Activated T-cell treated with anti-CD3 and anti-CD28 coated beads for 24 hours (primary cell): ENCODE measurements around the gene ZNF407.
"Not testable (repeated sequence)": the region's sequence is repeated elsewhere in the genome, so short reads cannot be mapped to it uniquely, and the experiment has no call there.

Source experiments
- DNase-seq: peaks from one replicate; pipeline ENCODE4 v3.0.0-alpha.2; 2020; ENCODE audit warnings: low read depth

Gene ZNF407

GRCh38 chr18:74967979-74968378 is 370.3 kb downstream of the ZNF407 start:
- DNase-seq: no peak

GRCh38 chr18:74971358-74971757 is 373.7 kb downstream of the ZNF407 start:
- not testable (repeated sequence) for DNase-seq

DNA sequence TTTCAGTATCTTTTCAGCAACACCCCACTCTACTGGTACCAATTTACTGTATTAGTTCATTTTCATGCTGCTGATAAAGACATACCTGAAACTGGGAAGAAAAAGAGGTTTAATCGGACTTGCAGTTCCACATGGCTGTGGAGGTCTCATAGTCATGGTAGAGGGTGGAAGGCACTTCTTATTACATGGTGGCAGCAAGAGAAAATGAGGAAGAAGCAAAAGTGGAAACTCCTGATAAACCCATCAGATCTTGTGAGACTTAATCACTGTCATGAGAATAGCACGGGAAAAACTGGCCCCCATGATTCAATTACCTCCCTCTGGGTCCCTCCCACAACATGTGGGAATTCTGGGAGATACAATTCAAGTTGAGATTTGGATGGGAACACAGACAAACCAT is 374.1 kb downstream of the ZNF407 start:
- DNase-seq: not testable (repeated sequence)

DNA sequence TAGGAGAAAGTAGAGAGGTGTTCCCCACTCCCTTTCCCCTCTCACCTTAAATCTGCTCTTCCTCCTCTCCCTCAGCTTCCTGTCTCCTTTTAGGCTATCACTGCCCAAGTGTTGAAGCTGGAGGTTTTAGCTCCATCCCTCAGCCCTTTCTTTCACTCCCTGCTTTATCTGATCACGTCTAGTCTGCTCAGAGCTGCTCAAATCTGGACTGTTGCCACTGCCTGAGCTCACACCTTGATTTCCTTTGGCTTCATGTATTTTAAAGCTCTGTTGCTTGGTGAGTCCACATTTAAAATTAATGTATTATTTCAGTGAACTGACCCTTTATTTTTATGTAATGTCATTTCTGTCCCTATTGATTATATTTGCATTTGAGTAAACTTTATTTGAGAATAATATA is 374.7 kb downstream of the ZNF407 start:
- DNase-seq: no peak

DNA sequence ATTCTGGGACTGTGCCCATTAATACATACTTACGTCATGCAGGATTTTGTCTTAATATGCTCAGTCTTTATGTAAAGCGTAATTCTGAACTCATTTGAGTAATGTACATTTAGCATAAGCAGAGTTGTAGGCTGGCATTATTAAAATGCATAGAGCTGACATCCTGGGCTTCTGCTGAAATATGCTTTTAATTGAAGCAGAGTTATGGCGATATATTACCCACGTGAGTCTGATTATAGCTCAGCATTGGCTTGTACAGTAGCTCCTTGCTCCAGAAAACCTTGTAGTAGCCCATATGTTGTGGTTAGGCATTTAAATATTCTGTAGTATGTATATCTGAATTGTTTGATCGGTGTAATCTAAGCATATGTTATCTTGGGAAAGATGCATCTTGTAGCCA is 377.3 kb downstream of the ZNF407 start:
- DNase-seq: no peak

GRCh38 chr18:74976331-74976909 is 378.8 kb downstream of the ZNF407 start:
- DNase-seq: no peak

DNA sequence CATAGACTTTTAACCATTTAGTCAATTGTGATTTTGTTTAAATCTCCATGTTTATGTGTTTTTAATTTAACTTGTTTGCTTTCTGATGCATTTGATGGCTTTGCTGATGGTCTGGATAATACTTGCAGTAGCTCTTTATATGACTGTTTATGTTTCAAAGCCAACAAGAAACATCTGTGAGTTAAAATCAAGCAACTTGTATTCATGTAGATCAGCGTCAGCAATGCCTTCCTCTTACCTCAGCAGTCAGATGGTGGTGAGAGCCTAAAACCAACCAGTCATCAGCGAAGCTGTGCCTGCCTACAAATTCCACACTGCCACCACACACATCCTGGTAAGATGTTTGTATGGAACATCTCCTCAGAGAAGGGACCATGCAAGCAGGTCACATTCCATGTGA is 379.4 kb downstream of the ZNF407 start:
- no peak for DNase-seq

DNA sequence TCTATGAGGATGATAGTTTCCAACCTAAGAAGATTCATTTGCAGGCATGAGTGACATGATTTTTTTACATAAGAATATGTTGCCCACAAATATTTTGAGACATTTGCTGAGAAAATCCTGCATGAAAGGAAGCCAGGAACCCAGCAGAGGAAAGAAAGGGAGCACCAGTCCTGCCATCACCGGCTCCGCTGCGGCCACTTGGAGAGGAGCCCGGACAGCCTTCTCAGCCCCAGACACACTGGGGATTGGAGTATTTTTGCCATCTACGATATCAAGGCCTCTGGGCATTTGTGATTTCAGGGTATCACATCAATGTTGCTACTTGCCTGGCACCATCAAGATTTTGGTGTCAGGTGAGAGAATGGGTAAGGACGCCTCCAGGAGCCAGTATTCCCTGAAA is 383.0 kb downstream of the ZNF407 start:
- no peak for DNase-seq

- DNase-seq: no peak
Measured at GRCh38 chr18:74981476-74981875, 383.8 kb downstream of the ZNF407 start.

GRCh38 chr18:74982946-74983635 is 385.4 kb downstream of the ZNF407 start:
- DNase-seq: no peak

DNA sequence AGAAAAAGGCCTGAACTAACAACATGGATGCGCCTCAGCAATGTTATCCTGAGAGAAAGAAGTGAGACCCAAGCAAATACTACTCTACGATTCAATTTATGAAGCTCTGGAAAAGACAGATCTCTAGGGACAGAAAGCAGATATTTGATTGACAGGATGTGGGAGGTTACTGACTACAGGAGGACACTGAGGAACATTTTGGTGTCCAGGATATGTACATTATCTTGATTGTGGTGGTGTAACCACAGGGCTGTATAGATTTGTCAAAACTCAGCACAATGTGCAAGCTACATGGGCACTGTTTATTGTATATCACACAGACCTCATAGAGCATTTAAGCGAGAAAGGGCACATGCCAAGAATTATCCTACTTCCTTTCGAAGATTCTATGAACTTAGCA is 391.5 kb downstream of the ZNF407 start:
- DNase-seq: no peak

DNA sequence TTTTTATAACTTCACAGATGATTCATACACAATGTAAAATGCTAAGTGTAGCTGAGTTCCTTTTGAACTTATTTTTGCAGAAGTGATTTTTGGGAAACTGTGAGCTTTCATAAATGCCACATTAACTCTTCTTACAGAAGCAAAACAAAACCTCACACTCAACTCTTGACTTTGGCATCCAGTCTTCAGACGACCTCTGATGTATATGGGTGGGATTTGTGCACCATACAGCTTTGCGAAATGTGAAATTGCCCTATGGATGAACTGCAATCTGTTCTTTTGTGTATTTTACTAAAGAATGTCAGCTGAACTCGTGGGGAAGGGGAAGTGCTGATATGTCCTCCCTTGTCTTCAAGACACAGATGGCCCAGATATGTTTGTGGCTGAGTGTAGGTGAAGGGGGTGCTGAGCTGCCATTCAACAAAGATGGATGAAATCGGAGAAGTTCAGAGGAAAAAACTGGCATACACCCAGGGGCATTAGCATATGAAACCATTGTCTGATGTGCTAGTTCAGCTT is 393.0 kb downstream of the ZNF407 start:
- no peak for DNase-seq

DNA sequence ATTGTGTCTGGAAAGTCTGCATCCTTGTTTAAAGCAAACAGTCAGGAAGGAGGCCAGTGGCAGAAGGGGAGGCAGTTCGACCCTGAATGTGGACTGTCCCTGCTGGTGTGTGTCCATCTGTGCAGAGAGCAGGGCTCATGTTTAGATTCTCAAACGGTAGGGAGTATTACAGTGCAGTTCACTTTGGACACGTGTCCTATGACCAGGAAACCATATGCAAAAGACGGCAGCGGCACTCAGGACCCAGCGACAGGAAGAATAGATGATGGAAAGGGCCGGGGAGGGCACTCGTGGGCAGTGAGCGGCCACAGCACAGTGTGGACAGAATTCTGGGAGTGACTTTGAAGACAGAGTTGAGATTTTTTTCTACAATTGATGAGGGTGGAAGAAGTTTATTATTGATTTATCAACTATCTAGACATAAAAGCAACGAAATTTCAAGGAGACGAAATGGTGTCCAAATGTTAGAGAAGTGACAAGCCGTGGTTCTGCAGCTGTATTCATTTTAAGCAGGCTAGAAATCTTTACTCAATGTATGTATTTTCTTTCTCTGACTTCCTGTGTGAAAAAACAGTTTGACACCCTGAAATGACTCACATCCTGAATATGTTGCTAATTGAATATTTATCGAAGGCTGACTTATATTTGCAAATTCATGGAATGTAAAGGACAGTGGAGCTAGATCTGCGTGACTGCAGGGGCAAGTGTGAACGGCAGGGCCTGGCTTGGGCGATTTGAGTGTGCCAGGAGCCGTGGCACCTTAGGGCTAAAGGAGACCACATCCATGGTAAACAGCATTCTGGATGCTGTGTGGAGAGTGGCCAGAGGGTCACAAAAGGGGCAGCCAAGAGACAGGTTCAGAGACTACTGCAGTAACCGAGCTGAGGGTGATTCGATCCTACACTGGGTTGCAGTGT is 397.1 kb downstream of the ZNF407 start:
- no peak for DNase-seq

GRCh38 chr18:74995419-74995736 is 397.7 kb downstream of the ZNF407 start:
- DNase-seq: no peak

DNA sequence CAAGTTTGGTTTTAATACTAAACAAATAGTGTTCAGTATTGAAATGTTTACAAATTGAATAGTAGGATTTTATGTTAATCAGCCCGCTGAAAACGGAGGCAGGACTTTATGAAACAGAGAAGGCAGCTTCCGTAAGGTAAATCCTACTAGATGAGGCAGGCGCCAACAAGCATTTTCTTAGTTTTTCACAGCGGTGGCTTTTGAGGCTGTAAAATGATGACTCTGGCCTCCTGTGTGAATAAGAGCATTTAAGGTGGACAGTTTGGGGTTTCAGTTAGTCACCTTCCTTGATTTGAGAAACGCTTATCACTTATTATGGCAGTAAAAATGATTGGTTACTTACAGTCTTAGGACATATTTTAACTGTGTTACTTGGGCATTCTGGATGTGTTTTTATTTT is 398.4 kb downstream of the ZNF407 start:
- no peak for DNase-seq

DNA sequence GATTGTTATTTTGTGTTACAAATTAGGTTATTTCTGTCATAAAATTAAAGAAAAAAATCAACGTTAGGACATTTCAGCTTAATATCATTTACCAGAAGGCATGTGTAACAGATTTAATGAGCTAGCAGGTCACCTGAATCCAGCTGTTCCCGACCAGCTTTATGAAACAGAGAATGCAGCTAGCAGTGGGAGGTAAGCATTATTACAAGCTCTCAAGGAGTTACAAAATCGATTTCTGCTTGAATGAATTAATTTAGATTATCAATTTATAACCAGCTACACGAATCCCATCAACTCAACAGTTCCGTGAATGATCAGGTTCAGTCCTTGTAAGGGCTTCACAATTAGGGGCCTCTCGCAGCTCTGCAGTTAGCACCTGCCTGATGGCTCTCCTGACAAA is 399.3 kb downstream of the ZNF407 start:
- DNase-seq: no peak

DNA sequence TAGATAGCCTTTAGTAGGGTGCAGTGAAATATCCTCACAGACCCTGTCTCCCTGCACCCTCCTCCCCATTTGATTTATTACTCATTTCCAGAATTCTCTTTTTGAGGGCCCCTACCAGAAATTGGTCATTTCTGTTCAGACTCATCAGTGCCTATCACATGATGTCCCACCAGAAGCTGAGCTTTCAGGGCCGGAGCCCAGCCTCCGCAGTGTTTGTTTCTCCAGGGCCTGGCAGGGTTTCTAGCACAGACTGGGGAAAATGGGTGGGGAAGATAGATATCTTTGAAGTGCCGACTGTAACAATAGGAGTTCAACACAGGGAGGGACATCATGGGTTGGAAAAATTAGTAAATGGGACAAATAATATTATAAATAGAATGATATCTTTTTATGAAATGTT is 403.2 kb downstream of the ZNF407 start:
- DNase-seq: no peak

DNA sequence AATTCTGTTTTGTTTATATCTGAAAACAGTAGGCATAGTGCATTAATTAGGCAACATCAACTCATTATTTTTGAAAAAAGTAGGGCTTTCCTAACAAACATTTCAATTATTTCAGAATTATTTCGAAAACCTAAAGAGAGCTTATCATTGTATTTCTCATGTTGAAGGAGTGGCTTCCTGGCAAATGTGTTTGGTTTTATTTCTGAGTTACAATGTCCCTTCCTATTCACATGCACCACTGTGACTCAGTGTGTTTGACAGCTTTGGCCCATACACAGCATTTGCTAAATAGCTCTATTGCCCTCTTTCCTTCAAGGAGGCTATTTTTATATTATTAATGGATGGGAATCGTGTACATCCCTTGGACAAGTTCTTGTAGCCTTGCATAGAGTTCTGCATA is 405.4 kb downstream of the ZNF407 start:
- DNase-seq: no peak

DNA sequence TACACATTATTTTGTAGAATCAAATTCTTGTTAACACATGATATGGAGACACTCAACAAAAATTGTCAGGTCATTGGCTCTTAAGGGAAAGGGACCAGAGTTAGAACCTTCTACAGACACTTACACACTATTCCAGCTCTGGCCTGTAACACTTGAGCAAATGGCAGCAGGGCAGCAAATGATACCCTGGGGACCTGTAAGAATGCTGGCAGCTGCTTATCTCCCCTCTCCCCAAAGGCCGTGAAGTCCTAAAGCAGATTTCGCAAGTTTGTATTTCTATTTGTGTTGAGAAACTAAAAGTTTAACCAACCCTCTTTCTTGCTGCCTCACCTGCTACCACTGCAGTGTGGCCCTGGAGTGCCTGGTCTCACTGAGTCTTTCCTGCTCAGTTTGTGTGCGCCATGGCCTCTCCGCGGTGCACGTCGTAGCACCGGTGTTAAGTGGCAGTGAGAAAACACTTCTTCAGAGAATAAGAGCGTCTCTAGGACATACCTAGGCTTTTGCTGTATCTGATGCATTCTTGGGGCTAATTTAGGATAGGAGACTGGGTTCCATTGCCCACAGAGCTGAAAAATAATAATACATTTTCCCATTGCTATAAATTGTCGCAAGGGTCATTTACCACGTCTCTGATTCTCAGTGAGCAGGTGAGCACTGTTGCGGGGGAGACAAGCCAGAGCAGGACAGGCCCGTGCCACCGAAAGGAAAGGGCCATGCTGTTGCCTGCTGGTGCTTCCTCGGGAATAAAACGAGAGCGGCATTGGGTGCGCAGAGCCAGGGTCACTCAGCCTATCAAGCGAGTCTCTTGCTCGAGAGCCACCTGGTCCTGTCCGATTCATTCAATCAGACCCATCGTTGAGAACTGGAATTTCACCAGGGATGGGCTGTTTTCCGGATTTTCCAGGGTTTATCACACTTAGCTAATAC is 406.4 kb downstream of the ZNF407 start:
- DNase-seq: no peak

DNA sequence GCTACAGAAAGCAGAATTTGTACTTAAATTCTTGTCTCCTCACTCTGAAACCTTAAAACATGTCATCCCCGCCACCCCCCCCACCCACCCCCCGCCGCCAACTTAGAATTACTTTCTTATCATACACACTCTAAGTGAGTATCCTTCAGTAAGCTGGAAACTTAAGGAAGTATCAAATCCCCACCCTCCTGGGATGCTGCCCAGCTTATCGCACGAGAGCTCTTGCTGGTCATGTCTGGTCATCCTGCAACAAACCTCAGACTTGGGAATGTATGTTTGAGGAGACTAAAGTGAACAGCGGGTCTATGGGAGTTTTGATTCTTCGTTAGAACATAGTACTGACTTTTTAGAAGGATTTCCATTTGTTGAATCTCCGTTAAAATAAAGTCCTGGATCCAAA is 408.0 kb downstream of the ZNF407 start:
- DNase-seq: no peak

- DNase-seq: no peak
Measured at GRCh38 chr18:75008186-75008585, 410.5 kb downstream of the ZNF407 start.

- no peak for DNase-seq
Measured at GRCh38 chr18:75009296-75009695, 411.6 kb downstream of the ZNF407 start.
